Right ventricle myocardium superior (tissue), 1 donor: ENCODE results near the gene TMEFF1. TPM values are rescaled to one million over a fixed set of nuclear protein-coding genes. Genes with fewer than 3 reads are reported as not detected.

ENCODE experiments used
- total RNA-seq: library from RNA; stranded (reverse); fragmentation: NEBNext Ultra II Directional; extraction: Animal tissue kit (Norgen Biotek cat#: 25700); gene quantifications from one replicate; pipeline ENCODE4 v1.2.1, GENCODE V29; 2021
- donor health status: DM: no; HTN: yes; CAD: no; lungs with severe emphysema.

Gene TMEFF1
- total RNA-seq, 1 donor from 2014 or later = not detected

Other genes starting within 250 kb of the TMEFF1 start
- gene TEX10, start 120.2 kb upstream of the TMEFF1 start, total RNA-seq = 8.0 TPM
- gene MSANTD3, start 46.0 kb upstream of the TMEFF1 start, total RNA-seq = 15.5 TPM
- 66.6 TPM for gene CAVIN4, start 104.9 kb downstream of the TMEFF1 start, total RNA-seq